ENCODE measurements around the gene VDAC2.
A peak's percentile ranks its signal among the peaks of the same experiment; 100 is the strongest.

DNA sequence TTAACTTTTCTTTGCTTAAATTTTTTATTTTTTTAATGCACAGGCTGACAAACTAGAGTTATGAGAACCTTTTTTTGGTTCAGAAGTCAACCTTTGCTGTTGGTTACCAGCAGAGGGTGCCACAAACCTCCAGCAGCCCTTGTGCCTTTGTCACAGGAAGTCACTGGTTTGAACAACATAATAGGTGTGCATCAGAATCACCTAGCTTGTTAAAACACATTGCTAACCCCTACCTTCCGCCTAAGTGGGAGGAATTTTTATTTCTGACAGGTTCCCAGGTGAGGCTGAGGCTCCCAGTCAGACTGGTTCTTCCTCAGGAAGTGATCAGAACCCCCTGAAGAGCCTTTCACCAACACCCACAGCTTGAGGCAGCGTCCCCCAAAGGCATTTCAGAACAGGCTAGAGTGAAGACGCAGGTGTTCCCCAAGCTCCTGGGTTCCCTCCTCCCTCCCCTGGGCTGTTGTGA lies 22.6 kb upstream of the VDAC2 start:
- peak in 1 of 3 donors; percentile 6 for TF ChIP-seq POLR2AphosphoS5 (IDR thresholded peaks at IDR 0.05)
- TF ChIP-seq, protein P1, sequence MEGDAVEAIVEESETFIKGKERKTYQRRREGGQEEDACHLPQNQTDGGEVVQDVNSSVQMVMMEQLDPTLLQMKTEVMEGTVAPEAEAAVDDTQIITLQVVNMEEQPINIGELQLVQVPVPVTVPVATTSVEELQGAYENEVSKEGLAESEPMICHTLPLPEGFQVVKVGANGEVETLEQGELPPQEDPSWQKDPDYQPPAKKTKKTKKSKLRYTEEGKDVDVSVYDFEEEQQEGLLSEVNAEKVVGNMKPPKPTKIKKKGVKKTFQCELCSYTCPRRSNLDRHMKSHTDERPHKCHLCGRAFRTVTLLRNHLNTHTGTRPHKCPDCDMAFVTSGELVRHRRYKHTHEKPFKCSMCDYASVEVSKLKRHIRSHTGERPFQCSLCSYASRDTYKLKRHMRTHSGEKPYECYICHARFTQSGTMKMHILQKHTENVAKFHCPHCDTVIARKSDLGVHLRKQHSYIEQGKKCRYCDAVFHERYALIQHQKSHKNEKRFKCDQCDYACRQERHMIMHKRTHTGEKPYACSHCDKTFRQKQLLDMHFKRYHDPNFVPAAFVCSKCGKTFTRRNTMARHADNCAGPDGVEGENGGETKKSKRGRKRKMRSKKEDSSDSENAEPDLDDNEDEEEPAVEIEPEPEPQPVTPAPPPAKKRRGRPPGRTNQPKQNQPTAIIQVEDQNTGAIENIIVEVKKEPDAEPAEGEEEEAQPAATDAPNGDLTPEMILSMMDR (IDR thresholded peaks at IDR 0.05): peak; percentile 61 to 81 (median 70)
- no peak for TF ChIP-seq POLR2A (IDR thresholded peaks at IDR 0.05)
- no peak for TF ChIP-seq EP300 (IDR thresholded peaks at IDR 0.05; ENCODE audit: low read depth)
